GM12872 (cell line): ENCODE data around the gene UBXN7.

Source experiments
- TF ChIP-seq, protein P1 (sequence below): IDR thresholded peaks from 3 replicates; pipeline ENCODE4 v1.5.1; 2011; ENCODE audit warnings: low read depth, mild to moderate bottlenecking, low read length, moderate library complexity; ENCODE audit not compliant: insufficient read depth

Gene UBXN7

DNA sequence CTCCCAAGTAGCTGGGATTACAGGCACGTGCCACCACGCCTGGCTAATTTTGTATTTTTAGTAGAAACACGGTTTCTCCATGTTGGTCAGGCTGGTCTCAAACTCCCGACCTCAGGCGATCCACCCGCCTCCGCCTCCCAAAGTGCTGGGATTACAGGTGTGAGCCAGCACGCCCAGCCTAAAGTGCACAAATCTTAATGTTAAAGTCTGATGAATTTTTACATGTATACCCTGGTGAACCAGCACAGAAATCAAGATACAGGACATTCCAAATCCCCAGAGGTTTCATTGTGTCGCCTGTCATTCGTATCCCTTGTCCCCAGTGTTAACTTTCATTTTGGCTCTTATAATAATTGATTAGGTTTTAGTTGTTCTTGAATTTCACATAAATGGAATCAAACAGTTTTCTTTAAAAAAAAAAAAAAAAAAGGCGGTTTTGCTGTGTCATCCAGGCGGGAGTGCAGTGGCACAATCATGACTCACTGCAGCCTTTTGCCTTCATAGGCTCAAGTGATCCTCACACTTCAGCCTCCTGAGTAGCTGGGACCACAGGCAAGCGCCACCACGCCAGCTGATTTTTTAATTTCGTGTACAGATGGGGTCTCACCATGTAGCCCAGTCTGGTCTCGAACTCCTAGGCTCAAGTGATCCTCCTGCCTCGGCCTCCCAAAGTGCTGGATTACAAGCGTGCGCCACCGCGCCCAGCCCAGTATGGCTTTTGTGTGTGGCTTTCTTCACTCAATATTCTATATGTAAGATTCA is 92.6 kb downstream of the UBXN7 start:
- TF ChIP-seq, protein P1, sequence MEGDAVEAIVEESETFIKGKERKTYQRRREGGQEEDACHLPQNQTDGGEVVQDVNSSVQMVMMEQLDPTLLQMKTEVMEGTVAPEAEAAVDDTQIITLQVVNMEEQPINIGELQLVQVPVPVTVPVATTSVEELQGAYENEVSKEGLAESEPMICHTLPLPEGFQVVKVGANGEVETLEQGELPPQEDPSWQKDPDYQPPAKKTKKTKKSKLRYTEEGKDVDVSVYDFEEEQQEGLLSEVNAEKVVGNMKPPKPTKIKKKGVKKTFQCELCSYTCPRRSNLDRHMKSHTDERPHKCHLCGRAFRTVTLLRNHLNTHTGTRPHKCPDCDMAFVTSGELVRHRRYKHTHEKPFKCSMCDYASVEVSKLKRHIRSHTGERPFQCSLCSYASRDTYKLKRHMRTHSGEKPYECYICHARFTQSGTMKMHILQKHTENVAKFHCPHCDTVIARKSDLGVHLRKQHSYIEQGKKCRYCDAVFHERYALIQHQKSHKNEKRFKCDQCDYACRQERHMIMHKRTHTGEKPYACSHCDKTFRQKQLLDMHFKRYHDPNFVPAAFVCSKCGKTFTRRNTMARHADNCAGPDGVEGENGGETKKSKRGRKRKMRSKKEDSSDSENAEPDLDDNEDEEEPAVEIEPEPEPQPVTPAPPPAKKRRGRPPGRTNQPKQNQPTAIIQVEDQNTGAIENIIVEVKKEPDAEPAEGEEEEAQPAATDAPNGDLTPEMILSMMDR, result no peak

DNA sequence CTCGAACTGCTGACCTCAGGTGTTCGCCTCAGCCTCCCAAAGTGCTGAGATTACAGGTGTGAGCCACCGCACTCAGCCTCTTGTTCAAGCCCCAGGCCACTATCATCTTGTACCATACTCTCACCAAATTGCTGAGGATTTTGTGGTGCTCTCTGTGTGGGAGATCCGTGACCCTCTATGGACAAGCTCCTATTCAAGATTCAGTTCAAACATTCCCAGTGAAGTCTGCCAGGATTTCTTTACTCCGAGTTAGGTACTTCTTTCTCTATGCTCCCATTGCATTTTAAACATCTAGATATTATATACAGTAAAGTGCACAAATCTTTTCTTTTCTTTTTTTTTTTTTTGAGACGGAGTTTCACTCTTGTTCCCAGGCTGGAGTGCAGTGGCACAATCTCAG is 93.2 kb downstream of the UBXN7 start:
- TF ChIP-seq, protein P1, result no peak

DNA sequence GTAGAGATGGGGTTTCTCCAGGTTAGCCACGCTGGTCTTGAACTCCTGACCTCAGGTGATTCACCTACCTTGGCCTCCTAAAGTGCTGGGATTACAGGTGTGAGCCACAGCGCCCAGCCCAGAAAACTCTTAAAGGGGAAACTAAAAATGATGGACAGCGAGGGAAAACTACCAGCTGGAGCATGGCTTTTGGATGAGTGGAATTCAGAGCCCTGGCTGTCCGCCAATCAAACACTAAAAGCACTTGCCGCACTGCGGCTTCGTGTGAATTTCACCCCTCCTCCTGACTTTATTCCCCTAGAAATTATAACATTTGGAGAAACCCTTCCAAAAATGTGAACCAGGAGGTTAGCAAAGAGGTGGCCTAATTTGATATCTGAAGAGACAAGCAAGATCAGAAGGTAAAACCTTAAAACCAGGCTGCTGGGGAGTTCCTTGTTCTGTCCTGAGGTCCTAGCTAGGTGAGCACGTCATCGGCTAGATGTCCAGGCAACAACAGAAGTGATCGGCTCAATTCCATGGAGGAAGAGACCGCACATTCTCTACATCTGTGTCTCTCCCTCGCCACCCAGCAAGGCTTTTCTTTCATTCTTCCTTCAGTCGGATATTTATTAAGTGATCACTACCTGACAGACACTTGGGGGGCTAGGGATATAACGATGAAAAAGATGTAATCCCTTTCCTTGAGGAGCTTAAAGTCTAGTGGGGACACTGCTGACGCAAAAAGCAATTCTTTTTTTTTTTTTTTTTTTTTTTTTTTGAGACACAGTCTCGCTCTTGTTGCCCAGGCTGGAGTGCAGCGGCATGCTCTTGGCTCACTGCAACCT is 95.7 kb downstream of the UBXN7 start:
- TF ChIP-seq, protein P1, result no peak

DNA sequence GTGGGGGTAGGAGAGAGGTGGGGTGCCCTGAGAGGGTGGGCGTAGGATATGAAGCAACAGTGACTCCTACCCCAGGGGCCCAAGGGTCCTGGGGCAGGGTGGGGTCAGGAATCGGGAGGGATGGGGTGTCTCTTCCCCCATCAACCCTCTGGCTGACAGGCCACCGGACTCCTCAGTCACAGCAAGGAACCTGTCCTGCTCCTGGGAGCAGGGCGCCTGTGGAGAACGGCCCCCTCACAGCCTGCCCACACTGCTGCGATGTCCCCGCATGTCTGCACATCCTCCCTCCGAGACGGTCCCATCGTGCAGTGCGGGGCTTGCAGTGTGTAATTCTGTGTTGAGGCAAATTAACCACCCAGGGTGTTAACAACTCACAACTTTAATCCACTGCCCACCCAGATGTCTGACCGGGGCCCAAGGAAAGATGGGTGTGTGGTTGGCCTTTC is 96.7 kb downstream of the UBXN7 start:
- TF ChIP-seq, protein P1, result no peak

DNA sequence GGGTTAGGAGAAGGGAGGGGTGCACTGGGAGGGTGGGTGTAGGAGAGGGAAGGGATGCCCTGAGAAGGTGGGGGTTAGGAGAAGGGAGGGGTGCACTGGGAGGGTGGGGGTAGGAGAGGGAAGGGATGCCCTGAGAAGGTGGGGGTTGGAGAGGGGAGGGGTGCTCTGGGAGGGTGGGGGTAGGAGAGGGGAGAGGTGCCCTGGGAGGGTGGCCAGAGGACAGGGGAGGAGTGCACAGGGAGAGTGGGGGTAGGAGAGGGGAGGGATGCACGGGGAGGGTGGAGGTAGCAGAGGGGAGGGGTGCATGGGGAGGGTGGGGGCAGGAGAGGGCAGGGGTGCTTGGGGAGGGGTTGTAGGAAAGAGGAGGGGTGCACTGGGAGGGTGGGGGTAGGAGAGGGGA is 97.2 kb downstream of the UBXN7 start:
- TF ChIP-seq, protein P1, result no peak

DNA sequence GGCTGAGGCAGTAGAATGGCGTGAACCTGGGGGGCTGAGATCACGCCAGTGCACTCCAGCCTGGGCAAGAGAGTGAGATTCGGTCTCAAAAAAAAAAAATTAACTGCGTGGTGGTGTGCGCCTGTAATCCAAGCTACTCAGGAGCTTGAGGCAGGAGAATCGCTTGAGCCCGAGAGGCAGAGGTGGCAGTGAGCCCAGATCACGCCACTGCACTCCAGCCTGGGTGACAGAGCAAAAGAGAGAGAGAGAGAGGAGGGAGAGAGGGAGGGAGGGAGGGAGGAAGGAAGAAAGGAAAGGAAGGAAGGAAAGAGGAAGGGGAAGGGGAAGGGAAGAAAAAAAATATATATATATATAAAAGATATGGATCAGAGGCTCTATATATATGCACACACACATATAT is 100.1 kb downstream of the UBXN7 start:
- TF ChIP-seq, protein P1, result no peak

DNA sequence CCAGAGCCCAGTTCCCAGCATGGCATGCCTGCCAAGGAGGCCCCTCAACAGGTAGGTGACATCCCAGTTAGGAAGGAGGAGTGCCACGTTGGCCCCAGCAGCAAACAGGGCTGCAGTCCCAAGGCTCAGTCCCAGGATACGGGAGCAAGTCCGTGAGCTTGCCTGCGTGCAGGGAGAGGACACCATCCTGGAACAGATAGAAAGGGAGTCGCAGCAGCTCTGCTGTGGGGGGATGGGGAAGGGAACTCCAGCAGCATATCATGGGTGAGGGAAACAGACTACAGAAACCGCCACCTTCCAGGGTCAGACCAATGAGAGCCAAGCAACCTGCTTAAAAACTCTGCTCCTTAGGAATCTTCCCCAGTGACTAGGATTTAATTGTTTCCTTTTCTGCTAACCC is 104.8 kb downstream of the UBXN7 start:
- TF ChIP-seq, protein P1, result no peak
